SK-N-SH (cell line): ENCODE data around the gene DACH1.

Source experiments
- EZH2phosphoT487 ChIP-seq: fragments of 200-600 bp; sonication (generic); IDR thresholded peaks from 2 replicates; pipeline ENCODE4 v1.6.1; 2017; ENCODE audit warnings: low read depth, mixed run types, mild to moderate bottlenecking, antibody characterized with exemption, moderate library complexity, borderline replicate concordance
- SIN3A ChIP-seq: IDR thresholded peaks from 2 replicates; pipeline ENCODE4 v1.6.1; 2012; ENCODE audit warnings: low read depth, mild to moderate bottlenecking, low read length, moderate library complexity, borderline replicate concordance

DNA sequence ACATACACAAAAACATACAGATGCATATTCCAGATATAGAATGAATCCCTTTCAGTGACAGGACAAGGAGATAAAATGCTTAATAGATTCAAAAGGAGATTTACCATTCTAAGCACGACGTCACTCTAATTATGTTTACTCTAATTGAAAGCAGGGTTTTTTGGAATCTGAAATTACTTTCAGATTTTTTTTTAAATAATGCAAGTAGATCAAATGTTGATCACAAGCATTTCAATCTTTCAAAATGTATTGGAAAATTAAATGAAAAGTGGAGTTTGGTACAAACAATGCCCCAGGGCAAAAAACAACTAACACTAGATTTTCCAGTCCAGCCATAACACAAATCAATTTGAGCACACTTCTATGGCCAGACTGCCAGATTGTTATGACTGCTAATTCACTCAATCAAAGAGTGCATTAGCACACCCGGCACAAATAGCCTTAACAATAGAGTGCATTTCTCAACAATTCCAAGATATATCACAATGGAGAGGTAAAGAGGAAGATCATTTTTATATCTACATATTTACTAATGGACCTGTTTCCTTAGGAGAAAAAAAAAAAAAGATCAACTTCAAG is 4.3 kb upstream of the DACH1 start:
- TF ChIP-seq SIN3A (no peak), EZH2phosphoT487 (no peak)
